H4 (cell line): ENCODE data around the gene WASHC2A. TPM values are rescaled to one million over a fixed set of nuclear protein-coding genes. Genes with fewer than 3 reads are reported as not detected.
"Not testable (repeated sequence)": the region's sequence is repeated elsewhere in the genome, so short reads cannot be mapped to it uniquely, and the experiment has no call there.

ENCODE experiments used
- DNase-seq: peaks from one replicate; pipeline ENCODE4 v3.0.0-alpha.2; 2015; ENCODE audit warnings: low spot score
- total RNA-seq: library from RNA; depleted of rRNA; stranded (reverse); fragments of >200 nt; shearing (Covaris generic); gene quantifications from 2 replicates; pipeline ENCODE4 v1.2.3, GENCODE V29; 2014; rRNA removed

WASHC2A gene
- 12.8 and 13.8 TPM in 2 replicates for total RNA-seq

DNA sequence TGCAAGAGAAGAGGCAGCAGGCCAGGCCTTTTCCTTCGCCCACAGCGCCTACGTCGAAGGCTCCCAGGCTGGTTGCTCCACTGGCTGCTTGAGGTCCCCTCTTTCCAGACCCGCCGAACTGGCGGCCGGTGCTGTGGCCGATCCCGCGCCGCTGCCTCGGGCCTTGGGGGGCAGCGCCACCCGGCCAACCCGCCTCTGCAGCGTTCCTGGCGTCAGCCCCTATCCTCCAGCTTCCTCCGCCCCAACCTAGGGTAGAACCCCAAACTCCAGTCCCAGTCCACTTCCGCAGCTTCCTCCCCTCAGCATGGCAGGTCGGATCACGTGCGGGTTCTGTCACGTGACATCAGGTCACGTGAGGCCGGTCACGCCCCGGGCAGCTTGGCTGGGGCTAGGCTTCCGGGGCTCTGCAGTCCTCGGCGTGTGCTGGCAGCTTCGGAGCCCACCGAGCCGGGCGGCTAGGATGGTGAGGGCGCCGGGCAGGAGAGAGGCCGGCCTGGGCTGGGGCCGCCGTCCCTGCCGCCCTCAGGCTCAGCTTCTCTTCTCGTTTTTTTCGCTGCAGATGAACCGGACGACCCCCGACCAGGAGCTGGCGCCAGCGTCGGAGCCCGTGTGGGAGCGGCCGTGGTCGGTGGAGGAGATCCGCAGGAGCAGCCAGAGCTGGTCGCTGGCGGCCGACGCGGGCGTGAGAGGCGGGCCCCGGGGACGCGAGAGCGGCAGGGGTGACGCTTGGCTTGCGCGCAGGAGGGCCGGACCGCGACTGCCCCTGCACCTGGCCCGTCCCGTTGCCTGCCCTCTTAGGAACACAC is at the start of gene WASHC2A:
TSS of gene WASHC2A (plus strand) at position 409 of the 806 bp plus-strand sequence. CDS start at position 461, 52 bp downstream.
- DNase-seq, result peak; percentile 78

- not testable (repeated sequence) for DNase-seq
These were observed 48.5 kb upstream of the WASHC2A start for GRCh38 chr10:50019279-50019678.

DNA sequence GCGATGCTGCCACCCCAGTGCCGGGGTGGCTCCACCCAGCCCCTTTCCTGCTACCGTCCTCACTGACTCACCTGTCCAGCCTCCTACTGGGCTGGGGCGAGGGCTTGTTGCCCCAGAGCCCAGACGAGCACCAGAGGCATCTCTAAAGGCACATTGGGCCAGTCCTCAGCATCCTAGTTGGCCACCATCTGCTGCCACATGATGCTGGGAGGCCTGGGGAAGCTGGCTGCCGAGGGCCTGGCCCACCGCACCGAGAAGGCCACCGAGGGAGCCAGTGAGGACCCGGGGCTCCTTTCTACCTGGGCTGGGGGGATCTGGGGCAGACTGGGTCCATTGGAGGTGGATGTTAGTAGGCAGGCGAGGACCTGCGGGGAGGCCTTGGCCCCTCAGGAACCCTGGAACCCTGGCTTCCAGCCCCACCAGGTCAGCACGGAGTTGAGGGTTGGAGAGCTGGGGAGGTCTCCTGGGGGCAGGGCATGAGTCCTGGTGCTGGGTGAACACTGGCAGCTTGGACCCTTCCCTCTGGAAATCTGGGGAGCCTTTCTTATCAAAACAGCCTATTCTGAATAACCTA is 47.2 kb upstream of the WASHC2A start:
- not testable (repeated sequence) for DNase-seq

DNA sequence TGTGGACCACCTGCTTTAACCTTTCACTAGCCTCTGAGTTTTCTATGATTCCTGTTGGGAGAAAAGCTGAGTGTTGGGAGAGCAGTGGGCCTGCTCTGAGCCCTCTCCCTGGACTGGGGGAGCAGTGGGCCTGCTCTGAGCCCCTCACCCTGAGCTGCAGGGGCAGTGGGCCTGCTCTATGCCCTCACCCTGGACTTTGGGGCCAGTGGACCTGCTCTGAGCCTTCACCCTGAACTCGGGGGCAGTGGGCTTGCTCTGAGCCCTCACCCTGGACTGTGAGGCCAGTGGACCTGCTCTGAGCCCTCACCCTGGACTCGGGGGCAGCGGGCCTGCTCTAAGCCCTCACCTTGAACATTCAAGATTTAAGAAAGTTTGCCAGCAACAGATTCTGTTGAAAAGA is 46.1 kb upstream of the WASHC2A start:
- no peak for DNase-seq

GRCh38 chr10:50024716-50025383 is 42.9 kb upstream of the WASHC2A start:
- not testable (repeated sequence) for DNase-seq

- DNase-seq, result no peak
These were observed 42.1 kb upstream of the WASHC2A start for GRCh38 chr10:50025627-50026026.

DNA sequence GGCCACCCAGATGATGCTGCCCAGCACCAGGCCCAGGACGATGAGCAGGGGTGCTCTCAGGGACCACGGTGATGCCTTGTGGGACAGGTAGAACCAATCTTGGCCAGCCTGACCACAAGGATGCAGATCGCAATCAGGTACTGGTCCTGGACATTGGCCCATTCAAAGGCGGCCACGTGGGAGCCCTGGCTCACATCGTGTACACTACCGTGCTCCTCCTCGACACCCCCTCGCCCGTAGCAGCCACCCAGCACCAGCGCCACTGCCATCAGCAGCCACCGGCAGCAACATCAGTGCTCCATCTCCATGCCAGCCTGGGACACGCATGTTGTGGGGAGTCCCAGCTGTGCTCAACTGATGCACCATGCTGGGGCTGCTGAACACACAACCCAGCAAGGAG is 40.6 kb upstream of the WASHC2A start:
- DNase-seq, result no peak

GRCh38 chr10:50033481-50033880 is 34.3 kb upstream of the WASHC2A start:
- DNase-seq, result no peak

DNA sequence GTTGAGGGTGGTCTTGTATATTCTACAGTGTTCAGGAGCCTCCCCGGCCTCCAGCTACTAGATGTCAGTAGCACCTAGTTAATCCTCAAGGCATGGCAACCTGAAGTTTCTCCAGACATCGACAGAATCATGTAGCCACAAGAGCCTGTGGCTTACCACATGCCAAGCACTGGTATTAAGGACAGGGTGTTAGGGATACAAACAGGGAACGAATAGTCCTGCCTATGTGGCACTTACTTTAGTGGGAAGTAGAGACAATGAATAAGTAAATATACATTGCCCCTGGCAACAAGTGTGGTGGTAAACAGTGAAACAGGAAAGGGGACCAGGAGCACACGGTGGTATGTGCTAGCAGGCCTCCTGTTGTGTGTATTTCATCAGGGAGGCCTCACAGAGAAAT is 32.4 kb upstream of the WASHC2A start:
- peak; percentile 24 for DNase-seq

DNA sequence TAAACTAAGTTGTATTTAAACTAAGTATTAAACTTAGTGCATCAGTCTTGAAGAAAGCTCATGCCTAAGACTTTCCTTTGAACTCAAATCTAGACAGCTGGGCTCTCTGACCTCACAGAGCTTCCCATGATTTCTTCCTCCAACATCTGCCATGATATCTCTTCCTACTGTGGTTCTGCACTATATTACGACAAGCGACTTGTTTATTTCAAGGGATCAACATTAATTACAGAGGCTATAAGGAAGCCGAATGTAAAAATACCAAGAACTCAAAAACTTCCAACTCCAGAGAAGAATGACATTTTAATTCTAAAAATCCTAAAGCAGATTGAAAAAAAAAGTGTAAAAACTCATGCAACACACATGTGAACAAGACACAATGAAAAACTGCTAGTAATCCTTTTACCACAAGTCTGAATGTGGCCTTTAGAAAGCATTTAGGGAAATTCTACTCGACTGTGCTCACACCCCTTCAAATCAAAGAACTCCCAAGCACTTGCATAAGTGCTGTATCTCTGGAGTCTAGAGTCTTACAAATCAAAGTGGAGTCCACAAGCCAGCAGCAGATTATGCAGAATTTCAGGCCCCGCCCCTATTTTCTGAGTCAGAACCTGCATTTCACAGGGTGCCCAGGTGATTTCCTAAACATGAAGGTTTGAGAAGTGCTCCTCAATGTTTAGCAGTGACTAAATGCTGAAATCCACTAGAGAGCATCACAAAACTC is 22.7 kb upstream of the WASHC2A start:
- no peak for DNase-seq

DNA sequence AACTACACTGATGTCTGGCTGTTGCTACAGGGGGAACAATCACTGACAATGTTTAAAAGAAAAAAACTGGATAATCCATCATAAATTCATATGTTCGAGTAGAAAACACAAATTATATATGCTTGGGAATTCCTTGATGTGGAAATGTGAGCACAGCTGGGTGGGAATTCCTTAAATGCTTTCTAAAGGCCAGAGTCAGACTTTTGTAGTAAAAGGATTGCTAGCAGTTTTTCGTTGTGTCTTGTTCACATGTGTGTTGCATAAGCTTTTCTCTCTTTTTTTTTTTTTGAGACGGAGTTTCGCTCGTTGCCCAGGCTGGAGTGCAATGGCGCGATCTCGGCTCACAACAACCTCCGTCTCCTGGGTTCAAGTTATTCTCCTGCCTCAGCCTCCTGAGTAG is 21.3 kb upstream of the WASHC2A start:
- DNase-seq, result not testable (repeated sequence)

DNA sequence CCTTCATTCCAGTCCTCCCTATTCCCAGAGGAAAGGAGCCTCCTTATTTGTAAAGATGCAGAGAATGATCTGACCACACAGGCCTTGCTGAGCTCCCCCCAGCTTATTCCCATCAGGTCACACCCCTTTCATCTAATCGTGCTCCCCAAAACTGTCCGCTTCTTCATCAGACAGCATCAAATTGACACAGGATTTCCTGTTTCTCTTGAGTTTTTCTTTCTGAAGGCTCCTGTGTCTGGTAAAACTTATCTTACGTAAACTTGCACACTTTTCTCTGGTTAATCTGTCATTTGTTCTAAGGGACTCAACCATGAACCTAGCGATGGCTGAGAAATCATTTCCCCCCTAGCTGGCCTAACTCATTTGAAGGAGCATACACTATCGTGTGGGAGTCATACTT is 20.2 kb upstream of the WASHC2A start:
- DNase-seq, result not testable (repeated sequence)

- DNase-seq, result peak; percentile 31
These were observed 15.6 kb upstream of the WASHC2A start for GRCh38 chr10:50051995-50052660.

GRCh38 chr10:50052778-50053376 is 14.9 kb upstream of the WASHC2A start:
- DNase-seq, result not testable (repeated sequence)

DNA sequence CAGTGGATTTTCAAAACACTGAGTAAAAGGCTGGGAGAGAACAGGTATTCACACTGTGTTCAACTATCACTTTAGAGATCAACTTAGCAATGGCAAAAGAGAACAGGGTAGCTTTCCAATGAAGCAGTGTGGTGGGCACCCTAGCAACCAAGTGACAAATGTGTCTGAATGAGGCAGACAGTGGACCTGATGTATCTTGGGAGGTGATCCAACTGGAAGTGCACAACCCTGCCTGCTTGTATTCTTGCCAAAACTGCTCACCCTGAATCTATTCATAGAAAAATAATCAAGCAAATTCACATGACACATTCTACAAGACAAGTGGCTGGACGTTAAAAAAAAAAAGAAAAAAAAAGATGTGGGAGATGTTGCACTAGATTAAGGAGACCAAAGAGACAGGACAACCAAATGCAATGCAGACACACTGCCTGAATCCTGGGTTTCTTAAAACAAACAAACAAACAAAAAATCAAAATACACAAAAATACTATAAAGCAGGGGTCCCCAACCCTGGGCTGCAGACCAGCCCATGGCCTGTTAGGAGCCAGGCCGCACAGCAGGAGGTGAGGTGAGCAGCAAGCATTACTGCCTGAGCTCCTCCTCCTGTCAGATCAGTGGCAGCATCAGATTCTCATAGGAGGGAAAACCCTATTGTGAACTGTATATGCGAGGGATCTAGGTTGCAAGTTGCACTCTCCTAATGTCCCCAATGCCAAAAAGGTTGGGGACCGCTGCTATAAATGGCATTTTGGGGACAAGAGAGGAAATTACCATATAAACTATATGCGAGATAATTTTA is 12.1 kb upstream of the WASHC2A start:
- not testable (repeated sequence) for DNase-seq

- DNase-seq, result not testable (repeated sequence)
These were observed 11.1 kb upstream of the WASHC2A start for GRCh38 chr10:50056654-50057053.

DNA sequence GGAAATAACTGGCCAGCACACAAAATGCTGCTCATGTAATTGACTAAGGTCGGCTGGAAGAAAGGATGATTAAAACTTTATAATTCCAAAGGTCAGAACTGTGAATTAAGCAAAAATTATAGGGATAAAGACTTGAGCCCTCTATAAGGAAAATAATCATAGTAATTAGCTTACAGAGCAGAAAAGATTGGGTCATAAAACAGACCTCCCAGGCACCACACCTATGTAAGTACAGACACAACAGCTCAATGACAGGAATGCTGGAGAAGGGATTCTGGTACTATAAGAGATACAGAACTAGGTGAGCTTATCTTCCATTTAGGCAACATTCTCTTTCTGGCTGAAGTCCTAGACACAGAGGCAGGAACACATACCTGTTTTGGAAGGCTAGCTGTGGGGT is 9.0 kb upstream of the WASHC2A start:
- not testable (repeated sequence) for DNase-seq

GRCh38 chr10:50059946-50060345 is 7.8 kb upstream of the WASHC2A start:
- DNase-seq, result not testable (repeated sequence)

- not testable (repeated sequence) for DNase-seq
These were observed 6.2 kb upstream of the WASHC2A start for GRCh38 chr10:50061548-50061947.

DNA sequence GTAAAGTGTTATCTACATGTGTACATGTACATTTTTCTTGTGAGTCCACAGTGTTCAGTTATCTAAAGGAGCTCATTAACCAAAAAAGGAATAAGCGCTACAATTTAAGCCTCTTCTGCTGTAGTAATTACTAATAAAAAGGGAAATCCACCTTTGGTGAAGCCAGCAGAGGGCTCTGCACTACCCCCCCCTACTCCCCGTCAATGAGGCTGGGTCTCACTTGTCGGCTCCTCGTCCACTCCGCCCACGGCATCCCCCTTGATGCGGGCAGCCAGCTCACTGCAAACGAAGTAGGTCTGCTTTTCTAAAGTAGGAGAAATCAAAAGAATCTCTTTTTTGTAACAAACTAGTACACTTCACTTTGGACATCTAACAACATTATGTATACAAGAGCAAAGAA is 4.7 kb upstream of the WASHC2A start:
- DNase-seq, result no peak
